GM21723 (cell line): ENCODE data around the gene GZMB.
"Not testable (repeated sequence)": the region's sequence is repeated elsewhere in the genome, so short reads cannot be mapped to it uniquely, and the experiment has no call there.

Experiments
- ATAC-seq: cut with Tn5 transposase; IDR thresholded peaks from one replicate; pipeline ENCODE4 v1.9.1; 2021; ENCODE audit warnings: mild to moderate bottlenecking, moderate library complexity; ENCODE audit not compliant: unreplicated experiment

GZMB gene

GRCh38 chr14:24631749-24632335, 2.1 kb downstream of the GZMB start:
- no peak for ATAC-seq

GRCh38 chr14:24630872-24631477, 3.0 kb downstream of the GZMB start:
- no peak for ATAC-seq

- no peak for ATAC-seq
Observed at GRCh38 chr14:24630087-24630871, 3.7 kb downstream of the GZMB start.

- ATAC-seq, result no peak
Observed at GRCh38 chr14:24629521-24629920, 4.5 kb downstream of the GZMB start.

GRCh38 chr14:24613747-24614146, 20.2 kb downstream of the GZMB start:
- ATAC-seq, result no peak

GRCh38 chr14:24613241-24613640, 20.7 kb downstream of the GZMB start:
- ATAC-seq, result no peak

GRCh38 chr14:24612196-24612595, 21.8 kb downstream of the GZMB start:
- ATAC-seq, result no peak

GRCh38 chr14:24609655-24610344, 24.2 kb downstream of the GZMB start, which contains the start of gene GZMH:
TSS of gene GZMH (minus strand) at chr14:24609685. CDS start at chr14:24609613, 72 bp downstream.
- ATAC-seq, result no peak

- no peak for ATAC-seq
Observed at GRCh38 chr14:24607635-24608514, 26.1 kb downstream of the GZMB start.

GRCh38 chr14:24607081-24607480, 26.9 kb downstream of the GZMB start:
- no peak for ATAC-seq

- no peak for ATAC-seq
Observed at GRCh38 chr14:24606297-24606696, 27.7 kb downstream of the GZMB start.

- peak; percentile 92 for ATAC-seq
Observed at GRCh38 chr14:24605435-24606190, 28.4 kb downstream of the GZMB start.

GRCh38 chr14:24597403-24597802, 36.6 kb downstream of the GZMB start:
- ATAC-seq, result no peak

GRCh38 chr14:24595073-24595808, 38.7 kb downstream of the GZMB start:
- ATAC-seq, result no peak

- ATAC-seq, result not testable (repeated sequence)
Observed at GRCh38 chr14:24591004-24591403, 43.0 kb downstream of the GZMB start.

- ATAC-seq, result not testable (repeated sequence)
Observed at GRCh38 chr14:24584402-24584801, 49.6 kb downstream of the GZMB start.
